Neural progenitor cell (in vitro differentiated cells): Measurements from ENCODE around the gene PLSCR1. TPM values are rescaled to one million over a fixed set of nuclear protein-coding genes. Genes with fewer than 3 reads are reported as not detected.

ENCODE experiments used
- DNase-seq: peaks from one replicate; pipeline ENCODE4 v3.0.0-alpha.2; 2016; ENCODE audit warnings: low spot score
- H2AFZ ChIP-seq: fragments of 200-600 bp; sonication (generic); replicated peaks from 2 replicates; pipeline ENCODE4 v1.6.1; 2016; ENCODE audit warnings: antibody characterized with exemption
- H3F3A ChIP-seq: fragments of 200-600 bp; sonication (generic); 2 replicates; pipeline ENCODE4 v1.6.1; 2016; ENCODE audit warnings: antibody characterized with exemption, low read depth
- H3K27ac ChIP-seq: fragments of 200-600 bp; sonication (generic); 2 replicates; pipeline ENCODE4 v1.5.1; 2016; ENCODE audit warnings: mild to moderate bottlenecking
- H3K27me3 ChIP-seq: fragments of 200-600 bp; sonication (generic); 2 replicates; pipeline ENCODE4 v1.6.1; 2016; ENCODE audit warnings: mild to moderate bottlenecking, moderate library complexity
- H3K36me3 ChIP-seq: fragments of 200-600 bp; sonication (generic); 2 replicates; pipeline ENCODE4 v1.5.1; 2016
- H3K4me1 ChIP-seq: fragments of 200-600 bp; sonication (generic); 2 replicates; pipeline ENCODE4 v1.6.1; 2016; ENCODE audit warnings: mixed run types
- H3K4me2 ChIP-seq: fragments of 200-600 bp; sonication (generic); 2 replicates; pipeline ENCODE4 v1.6.1; 2016
- H3K4me3 ChIP-seq: fragments of 200-600 bp; sonication (generic); 2 replicates; pipeline ENCODE4 v1.5.1; 2016
- H3K79me2 ChIP-seq: fragments of 200-600 bp; sonication (generic); 2 replicates; pipeline ENCODE4 v1.6.1; 2016; ENCODE audit warnings: low read depth
- H3K9ac ChIP-seq: fragments of 200-600 bp; sonication (generic); 2 replicates; pipeline ENCODE4 v1.6.1; 2016
- H3K9me3 ChIP-seq: fragments of 200-600 bp; sonication (generic); 2 replicates; pipeline ENCODE4 v1.5.1; 2016; ENCODE audit warnings: low read depth
- H4K20me1 ChIP-seq: fragments of 200-600 bp; sonication (generic); 2 replicates; pipeline ENCODE4 v1.6.1; 2016; ENCODE audit warnings: low read depth
- H3K27ac Mint-ChIP-seq: 3 replicates; pipeline ENCODE4 v1.8.0; 2021; ENCODE audit warnings: mixed read lengths
- H3K27me3 Mint-ChIP-seq: 2 replicates; pipeline ENCODE4 v1.8.0; 2022; ENCODE audit warnings: low read depth, mild to moderate bottlenecking, inconsistent platforms, moderate library complexity, mixed read lengths; ENCODE audit not compliant: insufficient read depth
- H3K36me3 Mint-ChIP-seq: 3 replicates; pipeline ENCODE4 v1.8.0; 2021; ENCODE audit warnings: mixed read lengths
- H3K4me1 Mint-ChIP-seq: 3 replicates; pipeline ENCODE4 v1.8.0; 2021; ENCODE audit warnings: mixed read lengths
- H3K4me3 Mint-ChIP-seq: 3 replicates; pipeline ENCODE4 v1.8.0; 2021; ENCODE audit warnings: mild to moderate bottlenecking, moderate library complexity, mixed read lengths
- H3K9me3 Mint-ChIP-seq: 3 replicates; pipeline ENCODE4 v1.8.0; 2020; ENCODE audit warnings: mixed read lengths
- EZH2 ChIP-seq: fragments of 200-600 bp; sonication (generic); IDR thresholded peaks from 2 replicates; pipeline ENCODE4 v1.6.1; 2017; ENCODE audit warnings: antibody characterized with exemption, mild to moderate bottlenecking, moderate library complexity
- EZH2phosphoT487 ChIP-seq: fragments of 200-600 bp; sonication (generic); IDR thresholded peaks from 2 replicates; pipeline ENCODE4 v1.6.1; 2017; ENCODE audit warnings: antibody characterized with exemption
- total RNA-seq: library from RNA; depleted of rRNA; stranded (reverse); fragments of >200 nt; gene quantifications from 2 replicates; pipeline ENCODE4 v1.2.3, GENCODE V29; 2015; ENCODE audit warnings: low replicate concordance
- TF ChIP-seq, protein P1 (sequence below): fragments of 200-600 bp; sonication (generic); IDR thresholded peaks from 2 replicates; pipeline ENCODE4 v1.5.1; 2017; ENCODE audit warnings: antibody characterized with exemption, mild to moderate bottlenecking

PLSCR1 gene
- total RNA-seq, 1 donor from 2014 or later, result 23.9 TPM

DNA sequence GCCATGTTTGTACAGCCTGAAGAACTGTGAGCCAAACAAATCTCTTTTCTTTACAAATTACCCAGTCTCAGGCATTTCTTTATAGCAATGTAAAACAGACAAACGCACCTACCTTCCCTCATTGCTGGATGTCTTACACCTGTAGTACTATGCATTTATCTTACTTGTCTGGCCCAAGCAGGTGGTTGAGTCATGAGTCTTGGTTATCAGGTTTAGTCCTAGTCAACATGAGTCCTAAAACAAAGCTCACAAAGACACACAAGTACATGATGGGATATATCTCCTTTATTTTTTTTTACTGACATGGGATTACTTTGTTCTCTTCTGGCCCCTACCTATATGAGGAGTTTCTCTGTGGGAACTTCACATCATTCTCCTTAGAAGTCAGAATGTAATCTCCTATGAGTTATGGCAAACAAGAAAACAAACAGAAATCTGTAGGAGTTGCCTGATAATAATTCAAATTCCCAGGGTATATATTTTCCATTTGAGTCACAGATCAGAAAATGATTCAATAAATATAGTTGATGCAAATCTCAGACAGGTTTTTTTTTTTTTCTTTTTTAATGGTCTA lies 41.4 kb downstream of the PLSCR1 start:
- Mint-ChIP-seq H3K9me3 (no peaks in the 10 kb centered on the region), H3K4me3 (no peak overlapping the region), H3K36me3 (no peaks in the 10 kb centered on the region), H3K27ac (peak overlapping the region; percentile 26), H3K27me3 (no peaks in the 10 kb centered on the region), H3K4me1 (peaks cover 20% of the 10 kb centered on the region)
- Histone ChIP-seq H3K4me1 (peaks cover 17% of the 10 kb centered on the region), H3K27ac (no peak overlapping the region), H3K79me2 (no peaks in the 10 kb centered on the region), H3K9ac (no peak overlapping the region), H3K9me3 (no peaks in the 10 kb centered on the region), H3K27me3 (no peaks in the 10 kb centered on the region), H3K4me2 (no peak overlapping the region), H4K20me1 (no peaks in the 10 kb centered on the region), H2AFZ (no peak overlapping the region), H3K36me3 (no peaks in the 10 kb centered on the region), H3K4me3 (no peak overlapping the region), H3F3A (peaks cover 7% of the 10 kb centered on the region)
- TF ChIP-seq EZH2 (no peak), EZH2phosphoT487 (no peak)
- TF ChIP-seq, protein P1, sequence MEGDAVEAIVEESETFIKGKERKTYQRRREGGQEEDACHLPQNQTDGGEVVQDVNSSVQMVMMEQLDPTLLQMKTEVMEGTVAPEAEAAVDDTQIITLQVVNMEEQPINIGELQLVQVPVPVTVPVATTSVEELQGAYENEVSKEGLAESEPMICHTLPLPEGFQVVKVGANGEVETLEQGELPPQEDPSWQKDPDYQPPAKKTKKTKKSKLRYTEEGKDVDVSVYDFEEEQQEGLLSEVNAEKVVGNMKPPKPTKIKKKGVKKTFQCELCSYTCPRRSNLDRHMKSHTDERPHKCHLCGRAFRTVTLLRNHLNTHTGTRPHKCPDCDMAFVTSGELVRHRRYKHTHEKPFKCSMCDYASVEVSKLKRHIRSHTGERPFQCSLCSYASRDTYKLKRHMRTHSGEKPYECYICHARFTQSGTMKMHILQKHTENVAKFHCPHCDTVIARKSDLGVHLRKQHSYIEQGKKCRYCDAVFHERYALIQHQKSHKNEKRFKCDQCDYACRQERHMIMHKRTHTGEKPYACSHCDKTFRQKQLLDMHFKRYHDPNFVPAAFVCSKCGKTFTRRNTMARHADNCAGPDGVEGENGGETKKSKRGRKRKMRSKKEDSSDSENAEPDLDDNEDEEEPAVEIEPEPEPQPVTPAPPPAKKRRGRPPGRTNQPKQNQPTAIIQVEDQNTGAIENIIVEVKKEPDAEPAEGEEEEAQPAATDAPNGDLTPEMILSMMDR, result no peak
- DNase-seq, result no peak

DNA sequence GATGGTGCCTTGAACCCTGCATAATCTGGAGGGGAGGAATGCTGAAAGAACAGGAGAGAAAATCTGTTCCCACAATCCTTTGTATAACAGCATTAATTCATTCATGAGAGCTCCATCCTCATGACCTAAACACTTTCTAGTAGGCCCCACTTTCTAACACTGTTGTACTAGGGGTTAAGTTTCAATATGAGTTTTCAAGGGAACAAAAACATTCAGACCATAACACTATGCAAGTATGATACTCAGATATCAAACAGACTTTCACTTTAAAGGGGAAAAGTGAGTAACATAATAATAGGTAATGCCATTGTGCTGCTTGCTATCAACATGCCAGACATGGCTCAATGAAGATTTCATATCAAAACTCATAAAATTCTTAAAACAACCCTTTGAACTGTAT lies 42.7 kb downstream of the PLSCR1 start:
- peaks cover 9% of the 10 kb centered on the region for H3K4me1 Mint-ChIP-seq
- H3K36me3 ChIP-seq, result no peaks in the 10 kb centered on the region
- H2AFZ ChIP-seq, result no peak overlapping the region
- H3K27ac Mint-ChIP-seq, result no peak overlapping the region
- no peak for DNase-seq
- H4K20me1 ChIP-seq, result no peaks in the 10 kb centered on the region
- H3K79me2 ChIP-seq, result no peaks in the 10 kb centered on the region
- no peaks in the 10 kb centered on the region for H3K36me3 Mint-ChIP-seq
- H3K4me2 ChIP-seq, result no peak overlapping the region
- no peak overlapping the region for H3K4me3 Mint-ChIP-seq
- H3K27me3 ChIP-seq, result no peaks in the 10 kb centered on the region
- no peaks in the 10 kb centered on the region for H3K9me3 Mint-ChIP-seq
- H3K9me3 ChIP-seq, result no peaks in the 10 kb centered on the region
- H3K27me3 Mint-ChIP-seq, result no peaks in the 10 kb centered on the region
- TF ChIP-seq, protein P1, result no peak
- TF ChIP-seq EZH2phosphoT487 (no peak), EZH2 (no peak)
- no peaks in the 10 kb centered on the region for H3F3A ChIP-seq
- no peak overlapping the region for H3K27ac ChIP-seq
- no peak overlapping the region for H3K4me3 ChIP-seq
- peaks cover 7% of the 10 kb centered on the region for H3K4me1 ChIP-seq
- no peak overlapping the region for H3K9ac ChIP-seq

DNA sequence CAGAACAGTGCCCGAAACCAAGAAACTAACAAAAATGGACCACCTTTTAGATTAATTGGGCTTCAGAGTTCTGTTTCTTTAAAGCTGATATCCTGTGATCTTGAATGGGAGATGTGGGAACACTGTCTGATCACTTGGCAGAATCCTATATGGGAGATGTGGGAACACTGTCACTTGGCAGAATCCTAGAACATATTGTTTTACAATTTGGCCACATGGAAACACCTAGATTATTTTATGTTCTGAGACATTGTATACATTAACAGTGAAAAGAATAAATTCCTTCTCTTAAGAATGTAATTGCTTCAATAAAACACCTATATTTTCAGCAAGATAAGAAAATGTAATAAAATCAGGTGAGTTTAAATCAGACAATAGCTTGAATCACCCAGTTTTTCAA lies 44.7 kb downstream of the PLSCR1 start:
- Histone ChIP-seq H3K27ac (no peak overlapping the region), H3K4me3 (no peak overlapping the region), H3K36me3 (no peaks in the 10 kb centered on the region), H3K27me3 (no peaks in the 10 kb centered on the region), H3K79me2 (no peaks in the 10 kb centered on the region), H2AFZ (no peak overlapping the region), H3K9ac (no peak overlapping the region), H3K4me2 (no peak overlapping the region), H3F3A (no peaks in the 10 kb centered on the region), H3K9me3 (no peaks in the 10 kb centered on the region), H3K4me1 (no peaks in the 10 kb centered on the region), H4K20me1 (no peaks in the 10 kb centered on the region)
- no peaks in the 10 kb centered on the region for H3K9me3 Mint-ChIP-seq
- no peak overlapping the region for H3K27ac Mint-ChIP-seq
- no peak for TF ChIP-seq EZH2phosphoT487
- TF ChIP-seq EZH2, result no peak
- TF ChIP-seq, protein P1, result no peak
- H3K27me3 Mint-ChIP-seq, result no peaks in the 10 kb centered on the region
- no peaks in the 10 kb centered on the region for H3K4me1 Mint-ChIP-seq
- no peak overlapping the region for H3K4me3 Mint-ChIP-seq
- no peaks in the 10 kb centered on the region for H3K36me3 Mint-ChIP-seq
- no peak for DNase-seq
